Eye (tissue), 1 donor: ENCODE results near the gene BCL6B.
A peak's percentile ranks its signal among the peaks of the same experiment; 100 is the strongest.
"Not testable (repeated sequence)": the region's sequence is repeated elsewhere in the genome, so short reads cannot be mapped to it uniquely, and the experiment has no call there.

Experiments used
- DNase-seq: peaks from one replicate; pipeline ENCODE4 v3.0.0-alpha.2; 2015

The BCL6B gene

DNA sequence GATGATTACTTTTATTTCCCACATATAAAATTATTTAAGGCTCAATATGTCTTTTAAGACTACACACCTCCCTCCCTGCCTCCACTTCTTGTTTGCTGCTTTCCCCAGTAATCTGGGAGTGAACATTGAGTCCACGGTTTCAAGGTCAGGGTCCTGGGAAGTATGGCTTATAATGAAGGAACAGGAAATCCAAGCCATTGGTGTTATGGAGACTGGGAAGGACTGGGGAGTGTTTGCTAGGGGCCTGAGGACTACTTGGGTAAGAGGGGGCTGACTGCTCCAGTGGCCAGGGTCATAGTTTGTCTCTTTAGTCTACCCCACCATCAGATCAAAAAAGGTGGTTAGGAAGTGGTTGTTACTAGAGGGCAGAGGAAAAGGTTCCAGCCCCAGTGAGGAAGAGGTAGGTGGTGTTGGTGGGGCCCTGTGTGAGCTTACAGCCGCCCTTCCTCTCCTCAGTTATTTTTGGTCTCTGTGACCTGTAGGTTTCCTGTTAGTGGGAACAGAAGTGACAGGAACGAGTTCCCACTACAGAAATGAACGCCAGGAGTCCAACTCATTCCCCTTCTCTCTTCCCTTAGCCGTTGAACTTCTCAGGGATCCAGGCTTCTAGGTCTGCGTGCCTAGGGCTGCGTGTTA, 12.2 kb downstream of the BCL6B start:
- DNase-seq = no peak

- DNase-seq = peak; percentile 97
Observed at GRCh38 chr17:7035591-7036368, 12.9 kb downstream of the BCL6B start, which contains the start of gene SLC16A13. SLC16A13 (plus strand) TSS chr17:7036015; CDS start chr17:7036383, 368 bp downstream.

DNA sequence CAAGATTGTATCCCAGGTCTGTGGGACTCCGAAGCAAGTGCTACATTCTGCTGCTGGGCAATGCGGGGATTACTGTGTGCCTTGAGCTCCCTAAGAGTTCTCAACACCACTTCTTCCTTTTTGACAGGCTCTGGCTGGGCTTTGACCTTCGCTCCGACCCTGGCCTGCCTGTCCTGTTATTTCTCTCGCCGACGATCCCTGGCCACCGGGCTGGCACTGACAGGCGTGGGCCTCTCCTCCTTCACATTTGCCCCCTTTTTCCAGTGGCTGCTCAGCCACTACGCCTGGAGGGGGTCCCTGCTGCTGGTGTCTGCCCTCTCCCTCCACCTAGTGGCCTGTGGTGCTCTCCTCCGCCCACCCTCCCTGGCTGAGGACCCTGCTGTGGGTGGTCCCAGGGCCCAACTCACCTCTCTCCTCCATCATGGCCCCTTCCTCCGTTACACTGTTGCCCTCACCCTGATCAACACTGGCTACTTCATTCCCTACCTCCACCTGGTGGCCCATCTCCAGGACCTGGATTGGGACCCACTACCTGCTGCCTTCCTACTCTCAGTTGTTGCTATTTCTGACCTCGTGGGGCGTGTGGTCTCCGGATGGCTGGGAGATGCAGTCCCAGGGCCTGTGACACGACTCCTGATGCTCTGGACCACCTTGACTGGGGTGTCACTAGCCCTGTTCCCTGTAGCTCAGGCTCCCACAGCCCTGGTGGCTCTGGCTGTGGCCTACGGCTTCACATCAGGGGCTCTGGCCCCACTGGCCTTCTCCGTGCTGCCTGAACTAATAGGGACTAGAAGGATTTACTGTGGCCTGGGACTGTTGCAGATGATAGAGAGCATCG, 15.4 kb downstream of the BCL6B start:
- no peak for DNase-seq

- no peak for DNase-seq
Observed at GRCh38 chr17:7039832-7040231, 17.0 kb downstream of the BCL6B start.

DNA sequence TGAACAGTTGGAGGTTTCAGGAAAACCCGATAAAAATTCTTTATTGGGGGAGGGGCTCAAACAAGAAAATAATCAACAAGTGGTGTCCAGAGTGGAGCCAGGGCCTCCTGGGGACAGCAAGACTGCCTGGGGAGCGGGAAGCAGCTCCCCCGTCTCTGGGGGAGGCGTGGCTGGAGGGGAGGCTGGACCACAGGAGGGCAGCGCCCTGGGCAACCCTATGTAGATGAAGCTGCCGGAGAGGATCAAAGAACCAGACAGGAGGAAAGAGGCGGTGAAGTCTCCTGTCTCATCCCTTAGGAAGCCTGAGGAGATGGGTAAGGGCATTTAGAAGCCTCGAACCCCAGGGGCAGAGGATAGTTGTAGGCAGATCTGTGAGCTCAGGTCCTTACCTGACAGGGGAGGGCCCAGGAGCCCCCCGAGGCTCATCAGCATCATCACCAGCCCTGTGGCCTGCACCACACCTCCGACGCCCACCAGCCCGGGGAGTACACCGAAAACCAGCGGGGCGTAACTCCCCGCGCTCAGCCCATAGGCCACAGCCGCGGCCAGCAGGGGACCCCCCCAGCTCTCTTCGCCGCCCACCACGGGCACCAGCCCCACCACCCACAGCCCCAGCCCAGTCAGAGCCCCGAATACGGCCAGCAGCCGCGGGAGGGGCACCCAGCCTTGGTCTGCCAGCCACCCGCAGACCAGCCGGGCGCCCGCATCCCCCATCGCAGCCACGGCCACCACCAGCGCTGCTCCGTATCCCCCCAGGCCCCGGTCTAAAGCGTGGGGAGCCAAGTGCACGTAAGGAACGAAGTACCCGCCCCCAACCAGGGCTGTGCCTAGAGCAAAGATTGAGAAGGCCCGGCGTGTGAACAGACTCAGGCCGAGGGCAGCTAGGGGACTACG, 19.0 kb downstream of the BCL6B start:
- DNase-seq = peak; percentile 59

DNA sequence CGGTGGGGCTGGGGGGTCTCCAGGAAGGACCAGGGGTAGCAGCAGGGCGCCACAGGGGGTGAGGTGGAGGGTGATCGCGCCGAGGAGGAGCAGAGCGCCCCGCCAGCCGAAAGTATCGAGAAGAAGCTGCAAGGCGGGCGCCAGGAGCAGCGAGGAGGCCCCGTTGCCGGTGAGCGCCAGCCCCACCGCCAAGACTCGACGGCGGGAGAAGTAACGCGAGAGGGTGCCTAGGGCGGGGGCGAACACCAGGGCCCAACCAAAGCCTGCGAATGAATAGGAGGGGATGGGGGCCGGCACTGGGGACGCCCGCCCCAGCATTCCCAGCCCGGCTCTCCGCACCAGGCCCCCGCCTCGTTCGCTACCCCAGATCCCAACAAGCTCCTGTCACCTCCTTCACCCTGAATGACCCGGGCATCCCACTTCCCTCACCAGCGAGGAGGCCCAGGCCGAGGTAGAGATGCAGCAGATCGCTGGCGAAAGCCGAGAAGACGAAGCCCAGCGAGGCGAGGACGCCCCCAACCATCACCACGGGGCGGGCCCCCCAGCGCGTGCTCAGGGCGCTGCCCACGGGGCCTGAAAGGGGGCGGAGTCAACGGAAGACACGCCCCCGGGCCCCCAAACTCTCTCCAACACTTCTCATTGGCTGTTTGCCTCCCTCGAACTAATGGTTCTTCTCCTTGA, 19.8 kb downstream of the BCL6B start:
- no peak for DNase-seq

- peak; percentile 57 for DNase-seq
Observed at GRCh38 chr17:7043182-7043496, 20.3 kb downstream of the BCL6B start.

DNA sequence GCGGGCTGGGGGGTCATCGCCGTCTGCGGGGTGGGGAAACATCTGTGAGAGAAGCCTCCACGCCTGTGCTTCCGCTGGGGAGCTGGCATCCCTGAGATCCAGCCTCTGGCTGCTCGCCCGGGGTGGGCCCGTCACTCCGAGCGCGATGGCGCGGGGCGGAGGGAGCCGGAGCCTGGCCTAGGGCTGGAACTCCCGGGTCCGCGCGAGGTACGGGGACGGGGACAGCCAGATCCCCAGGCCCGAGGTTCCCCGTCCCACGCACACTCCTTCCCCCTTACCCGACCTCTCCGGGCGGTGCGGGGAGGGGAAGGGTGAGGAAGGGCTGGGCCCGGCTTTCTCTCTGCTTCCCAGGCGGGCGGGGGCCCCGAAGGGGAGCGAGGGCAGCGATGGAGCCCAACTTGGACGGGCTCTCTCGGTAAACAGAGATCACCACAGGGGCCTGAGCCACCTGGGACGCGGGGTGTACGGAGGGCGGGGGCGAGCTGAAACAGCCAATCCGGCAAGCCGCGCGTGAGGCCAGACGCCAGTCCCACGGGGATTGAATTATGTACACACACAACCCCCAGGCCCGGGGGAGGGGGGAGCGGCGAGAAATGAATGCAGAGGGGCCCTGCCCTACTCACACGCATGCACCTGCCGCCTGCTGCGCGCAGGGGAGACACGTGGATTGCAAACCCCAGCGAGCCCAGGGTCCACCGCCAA, 20.8 kb downstream of the BCL6B start, which contains the start of gene SLC16A11:
TSS of gene SLC16A11 (minus strand) at position 596 of the 702 bp plus-strand sequence. CDS start at position 17, 579 bp downstream.
- peak; percentile 70 for DNase-seq

DNA sequence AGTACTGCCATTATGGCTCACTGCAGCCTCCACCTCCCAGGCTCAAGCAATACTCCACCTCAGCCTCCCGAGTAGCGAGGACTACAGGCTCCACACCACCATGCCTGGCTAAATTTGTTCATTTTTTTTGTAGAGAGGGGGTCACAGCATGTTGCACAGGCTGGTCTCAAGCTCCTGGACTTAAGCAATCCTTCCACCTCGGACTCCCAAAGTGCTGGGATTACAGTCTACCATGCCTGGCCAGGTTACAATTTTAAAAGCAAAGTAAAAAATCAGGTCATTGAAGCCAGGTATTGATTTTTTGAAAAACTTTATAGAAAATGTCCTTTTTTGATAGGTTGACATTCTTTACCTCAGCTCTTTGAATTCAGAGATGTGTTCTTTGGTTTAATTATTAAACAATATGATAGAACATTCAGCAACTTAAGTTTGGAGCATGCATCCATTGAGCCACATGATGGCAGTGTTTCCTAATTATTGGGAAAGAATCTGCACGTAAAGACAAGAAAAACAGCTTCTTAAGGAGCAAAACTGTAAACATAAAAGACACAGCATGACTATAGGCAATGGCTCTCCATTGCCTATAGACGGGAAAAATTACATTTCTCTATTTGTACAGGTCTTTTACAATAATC, 22.8 kb downstream of the BCL6B start:
- DNase-seq = peak; percentile 94

DNA sequence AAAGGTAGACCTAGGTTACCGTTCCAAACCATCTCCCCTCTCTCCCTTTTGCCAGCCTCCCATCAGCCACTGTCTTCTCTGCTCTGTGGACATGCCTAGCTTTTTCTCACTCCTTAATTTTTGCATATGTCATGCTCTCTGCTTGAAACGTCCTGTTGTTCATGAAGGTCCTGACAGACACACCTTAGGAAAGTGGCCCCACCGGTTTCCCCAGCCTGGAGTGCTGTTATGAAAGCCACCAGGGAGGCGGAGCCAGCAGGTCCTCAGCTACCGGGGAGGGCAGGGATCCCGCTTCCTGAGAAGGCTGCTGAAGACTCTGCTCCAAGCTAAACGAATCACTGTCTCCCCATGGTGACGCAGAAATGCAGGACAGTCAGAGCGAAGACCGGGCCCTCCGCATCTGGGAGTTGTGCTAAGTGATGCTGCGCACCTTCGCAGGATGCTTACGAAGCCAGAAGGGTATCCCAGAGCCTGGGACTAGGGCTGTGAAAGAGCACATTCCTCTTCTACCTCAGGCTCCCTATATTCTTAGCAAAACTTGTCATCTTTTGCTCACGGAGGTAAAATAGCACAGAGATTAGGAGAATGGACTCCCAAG, 23.4 kb downstream of the BCL6B start:
- no peak for DNase-seq

DNA sequence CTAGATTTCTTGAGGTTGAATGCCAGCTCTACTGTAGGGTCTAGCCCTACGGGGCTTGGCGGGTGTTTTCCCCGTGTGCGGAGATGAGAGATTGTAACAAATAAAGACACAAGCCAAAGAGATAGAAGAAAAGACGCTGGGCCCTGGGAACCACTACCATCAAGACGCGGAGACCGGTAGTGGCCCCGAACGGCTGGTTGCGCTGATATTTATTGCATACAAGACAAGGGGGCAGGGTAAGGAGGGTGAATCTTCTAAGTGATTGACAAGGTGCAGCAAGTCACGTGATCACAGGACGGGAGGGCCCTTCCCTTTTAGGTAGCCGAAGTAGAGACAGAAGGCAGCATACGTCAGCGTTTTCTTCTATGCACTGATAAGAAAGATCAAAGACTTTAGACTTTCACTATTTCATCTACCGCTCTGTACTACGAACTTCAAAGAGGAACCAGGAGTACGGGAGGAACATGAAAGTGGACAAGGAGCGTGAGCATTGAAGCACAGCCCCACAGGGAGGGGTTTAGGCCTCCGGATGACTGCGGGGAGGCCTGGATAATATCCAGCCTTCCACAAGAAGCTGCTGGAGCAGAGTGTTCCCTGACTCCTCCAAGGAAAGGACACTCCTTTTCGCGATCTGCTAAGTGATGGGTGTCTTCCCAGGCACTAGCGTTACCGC, 24.0 kb downstream of the BCL6B start:
- peak; percentile 56 for DNase-seq

DNA sequence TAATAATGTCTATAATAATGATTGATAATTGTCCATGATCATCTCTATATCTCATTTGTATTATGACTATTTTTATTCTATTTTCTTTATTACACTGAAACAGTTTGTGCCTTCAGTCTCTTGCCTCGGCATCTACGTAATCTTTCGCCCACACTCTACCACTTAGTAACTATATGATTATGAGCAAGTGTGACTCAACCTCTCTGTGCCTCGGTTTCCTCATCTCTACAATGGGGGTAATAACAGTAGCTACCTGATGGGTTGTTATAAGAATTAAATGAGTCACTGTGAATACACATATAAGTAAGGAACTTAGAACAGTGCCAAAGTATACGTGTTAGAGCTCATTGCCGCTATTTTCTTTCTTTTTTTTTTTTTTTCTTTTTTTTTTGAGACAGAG, 24.7 kb downstream of the BCL6B start:
- DNase-seq = no peak

- no peak for DNase-seq
Observed at GRCh38 chr17:7048968-7049367, 26.1 kb downstream of the BCL6B start.

- DNase-seq = not testable (repeated sequence)
Observed at GRCh38 chr17:7050583-7050982, 27.7 kb downstream of the BCL6B start.

DNA sequence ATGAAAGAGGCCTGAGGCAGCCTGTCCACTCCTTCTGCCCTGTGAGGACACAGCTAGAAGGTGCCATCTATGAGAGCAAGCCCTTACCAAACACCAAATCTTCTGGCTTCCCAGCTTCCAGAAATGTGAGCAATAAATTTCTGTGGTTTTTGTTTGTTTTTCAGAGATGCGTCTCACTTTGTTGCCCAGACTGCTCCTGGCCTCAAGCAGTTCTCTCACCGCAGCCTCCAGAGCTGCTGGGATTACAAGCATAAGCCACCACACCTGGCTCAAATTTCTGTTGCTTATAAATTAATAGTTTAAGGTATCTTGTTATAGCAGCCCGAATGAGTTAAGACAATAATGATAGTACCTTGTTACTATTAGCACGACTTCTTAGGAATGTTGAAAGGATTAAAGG, 33.5 kb downstream of the BCL6B start:
- DNase-seq = no peak

DNA sequence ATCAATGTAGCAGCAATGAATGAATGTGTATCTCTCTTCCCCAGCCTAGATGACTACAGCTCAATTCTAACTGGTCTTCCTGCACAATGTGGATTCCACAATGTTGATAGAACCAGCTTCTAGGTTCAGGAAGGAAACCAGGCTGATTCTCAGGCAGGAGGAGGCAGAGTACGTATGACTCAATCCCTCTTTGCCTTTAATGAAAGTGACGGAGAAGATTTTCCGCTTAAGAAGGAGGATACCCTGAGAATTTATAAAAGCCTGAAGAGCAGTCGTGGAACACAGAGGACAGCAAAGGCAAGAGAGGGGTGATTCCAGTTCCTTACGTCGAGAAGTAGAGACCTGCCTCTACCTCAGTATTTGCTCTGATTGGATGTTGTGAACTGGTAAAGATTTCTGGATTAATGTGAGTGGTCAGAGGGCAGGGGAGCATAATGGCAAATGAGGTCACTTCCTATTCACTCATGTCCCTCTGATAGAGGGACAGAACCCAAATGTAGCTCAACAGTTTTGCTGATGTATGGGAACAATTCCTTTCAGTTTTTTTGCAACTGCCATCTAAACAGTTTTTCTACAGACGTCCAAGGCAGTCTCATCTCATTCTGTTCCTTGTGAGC, 36.1 kb downstream of the BCL6B start:
- DNase-seq = no peak

GRCh38 chr17:7060165-7060891, 37.5 kb downstream of the BCL6B start:
- no peak for DNase-seq

DNA sequence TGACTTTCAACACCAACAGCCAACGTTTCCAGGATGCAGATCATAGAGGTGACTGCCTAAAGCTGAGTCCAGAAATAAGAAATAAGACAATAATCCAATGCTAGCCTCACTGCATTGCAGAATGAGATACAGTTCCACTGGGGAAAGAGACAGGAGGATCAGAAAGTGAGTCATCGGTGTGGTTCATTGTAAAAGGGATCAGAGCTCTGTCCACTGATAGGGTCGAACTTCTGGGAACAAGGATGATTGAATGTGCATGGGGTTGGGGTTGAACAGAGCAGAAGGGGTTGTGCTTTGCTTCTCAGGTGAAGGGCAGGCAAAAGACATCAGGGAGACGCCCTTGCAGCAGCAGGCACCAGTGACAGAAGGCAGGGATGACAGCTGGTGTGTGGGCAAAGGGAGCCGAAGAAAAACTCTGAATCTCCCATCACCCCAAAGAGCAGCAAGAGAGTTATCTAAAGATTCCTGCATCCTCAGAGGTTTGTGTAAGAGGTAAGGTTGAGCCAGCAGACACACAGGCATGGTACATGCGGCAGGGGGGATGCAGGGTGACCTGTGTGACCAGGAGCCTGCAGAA, 40.8 kb downstream of the BCL6B start:
- DNase-seq = no peak
